Gastroesophageal sphincter (tissue), 4 donors: Measurements from ENCODE around the gene HDAC4. TPM values are rescaled to one million over a fixed set of nuclear protein-coding genes. Genes with fewer than 3 reads are reported as not detected.

Experiments used
- ATAC-seq: fragments of 150-250 bp; one replicate; pipeline ENCODE4 v1.9.1; 2016; ENCODE audit warnings: mild to moderate bottlenecking, moderate library complexity
- H3K27ac ChIP-seq, 4 donors: fragments of 200-600 bp; sonication (generic) in 3 of 4; 1 replicate in 3 of 4; 2 replicates in 1 of 4; pipeline ENCODE4 v1.5.1; 2016 to 2019
- H3K27me3 ChIP-seq: fragments of 200-600 bp; sonication (generic); one replicate; pipeline ENCODE4 v1.5.1; 2019
- H3K36me3 ChIP-seq, 2 donors: fragments of 200-600 bp; sonication (generic); one replicate each; pipeline ENCODE4 v1.5.1; 2019; ENCODE audit warnings: control low read depth in 1 of 2
- H3K4me1 ChIP-seq, 3 donors: fragments of 200-600 bp; sonication (generic); 1 replicate in 2 of 3; 2 replicates in 1 of 3; pipeline ENCODE4 v1.5.1; 2016 to 2019; ENCODE audit warnings: control low read depth in 2 of 3
- H3K4me3 ChIP-seq, 2 donors: fragments of 200-600 bp; sonication (generic); one replicate each; pipeline ENCODE4 v1.5.1; 2019; ENCODE audit warnings: mild to moderate bottlenecking in 1 of 2, moderate library complexity in 1 of 2
- H3K9me3 ChIP-seq, 3 donors: fragments of 200-600 bp; sonication (generic); one replicate each; pipeline ENCODE4 v1.5.1; 2017 to 2019; ENCODE audit warnings: control low read depth in 2 of 3
- CTCF ChIP-seq, 4 experiments: fragments of 200-600 bp in 2 of 4; fragments of 450-650 bp in 2 of 4; sonication (generic) in 1 of 4; IDR thresholded peaks; one replicate each; pipeline ENCODE4 v1.5.1; 2017 to 2019; ENCODE audit warnings: antibody characterized with exemption in 4 of 4, mild to moderate bottlenecking in 2 of 4, moderate library complexity in 2 of 4
- EP300 ChIP-seq: sonication (generic); formaldehyde crosslinking; IDR thresholded peaks from one replicate; pipeline ENCODE4 v1.6.1; 2017; ENCODE audit warnings: antibody characterized with exemption, mild to moderate bottlenecking
- POLR2A ChIP-seq, 2 donors: fragments of 450-650 bp; IDR thresholded peaks; one replicate each; pipeline ENCODE4 v1.6.1; 2017; ENCODE audit warnings: antibody characterized with exemption in 2 of 2, mild to moderate bottlenecking in 2 of 2, moderate library complexity in 1 of 2
- POLR2AphosphoS5 ChIP-seq: sonication (generic); formaldehyde crosslinking; IDR thresholded peaks from one replicate; pipeline ENCODE4 v1.6.1; 2017; ENCODE audit warnings: antibody characterized with exemption
- WGBS, 2 donors: methylation state at CpG; one replicate each; pipeline ENCODE4 v1.1.5; 2018; ENCODE audit warnings: low coverage in 1 of 2; 5-methylcytosine and 5-hydroxymethylcytosine counted together
- total RNA-seq, 4 donors: library from RNA; depleted of rRNA; stranded (reverse); fragments of >200 nt; gene quantifications; one replicate each; pipeline ENCODE4 v1.1.0, GENCODE V29; 2016

Gene HDAC4
- total RNA-seq, 4 donors from 2014 or later = 41.3 to 104 (median 85.8) TPM

- Histone ChIP-seq H3K27ac (no peak overlapping the region), H3K4me1 (peaks cover 0 to 10% (median 0%) of the 10 kb centered on the region in 3 donors), H3K36me3 (peaks cover 0 to 100% of the 10 kb centered on the region in 2 donors), H3K9me3 (no peaks in the 10 kb centered on the region), H3K4me3 (no peak overlapping the region), H3K27me3 (no peaks in the 10 kb centered on the region)
- no peak for ATAC-seq
- WGBS, 2 donors = 80 to 92% methylated on average over 2 to 4 of the region's 5 CpGs
- TF ChIP-seq CTCF (IDR thresholded peaks at IDR 0.05) (no peak), POLR2A (IDR thresholded peaks at IDR 0.05) (no peak), POLR2AphosphoS5 (no peak), EP300 (no peak)
These were observed 256.2 kb downstream of the HDAC4 start for GRCh38 chr2:239144713-239144999.

GRCh38 chr2:239143858-239144712 lies 256.7 kb downstream of the HDAC4 start:
- peak overlapping the region in 2 of 4 donors; percentile 41 to 67 for H3K27ac ChIP-seq
- H3K36me3 ChIP-seq = peaks cover 0 to 100% of the 10 kb centered on the region in 2 donors
- no peaks in the 10 kb centered on the region for H3K27me3 ChIP-seq

GRCh38 chr2:239142806-239143205 lies 258.0 kb downstream of the HDAC4 start:
- no peaks in the 10 kb centered on the region for H3K9me3 ChIP-seq
- TF ChIP-seq CTCF (IDR thresholded peaks at IDR 0.05) = no peak
- no peak for TF ChIP-seq EP300
- TF ChIP-seq POLR2AphosphoS5 = no peak
- TF ChIP-seq POLR2A (IDR thresholded peaks at IDR 0.05) = no peak
- no peaks in the 10 kb centered on the region for H3K27me3 ChIP-seq
- H3K27ac ChIP-seq = no peak overlapping the region
- ATAC-seq = no peak
- 86% methylated on average over 1 of the region's 9 CpGs; no CpG with 5 or more reads in 1 of the 2 donors for WGBS, 2 donors
- no peak overlapping the region for H3K4me3 ChIP-seq
- peaks cover 0 to 19% (median 0%) of the 10 kb centered on the region in 3 donors for H3K4me1 ChIP-seq
- H3K36me3 ChIP-seq = peaks cover 0 to 100% of the 10 kb centered on the region in 2 donors

More at GRCh38 chr2:239143858-239144712, 256.7 kb downstream of the HDAC4 start:
- no peaks in the 10 kb centered on the region for H3K9me3 ChIP-seq
- no peak for TF ChIP-seq EP300
- peak in 3 of 4 experiments; percentile 68 to 77 (median 71) for TF ChIP-seq CTCF (IDR thresholded peaks at IDR 0.05)
- ATAC-seq = peak; percentile 69
- H3K4me1 ChIP-seq = peaks cover 0 to 10% (median 0%) of the 10 kb centered on the region in 3 donors
- H3K4me3 ChIP-seq = no peak overlapping the region
- 96 to 100% methylated on average over 2 to 9 of the region's 29 CpGs for WGBS, 2 donors

- no peak for ATAC-seq
- no peak overlapping the region for H3K27ac ChIP-seq
- no peak for TF ChIP-seq POLR2A (IDR thresholded peaks at IDR 0.05)
- no peak for TF ChIP-seq CTCF (IDR thresholded peaks at IDR 0.05)
- TF ChIP-seq POLR2AphosphoS5 = no peak
- no peak for TF ChIP-seq EP300
- 85 to 100% methylated on average over 3 to 5 of the region's 13 CpGs for WGBS, 2 donors
- H3K36me3 ChIP-seq = peaks cover 0 to 100% of the 10 kb centered on the region in 2 donors
- no peaks in the 10 kb centered on the region for H3K27me3 ChIP-seq
- H3K9me3 ChIP-seq = no peaks in the 10 kb centered on the region
- no peak overlapping the region for H3K4me3 ChIP-seq
- peaks cover 0 to 24% (median 0%) of the 10 kb centered on the region in 3 donors for H3K4me1 ChIP-seq
These were observed 258.5 kb downstream of the HDAC4 start for GRCh38 chr2:239142296-239142695.
